PFSK-1 (cell line): ENCODE measurements around the gene BANP.

Experiments
- POLR2AphosphoS5 ChIP-seq: IDR thresholded peaks from 2 replicates; pipeline ENCODE4 v1.6.1; 2012; ENCODE audit warnings: low read depth, mild to moderate bottlenecking, control low read depth, low read length, moderate library complexity
- REST ChIP-seq, 2 experiments: IDR thresholded peaks; 2 replicates each; pipeline versions ENCODE4 v1.6.1 to v1.8.0; 2011 to 2012; ENCODE audit warnings: low read depth in 2 of 2, low read length in 2 of 2, control low read depth in 1 of 2, inconsistent platforms in 1 of 2, mild to moderate bottlenecking in 1 of 2, moderate library complexity in 1 of 2; ENCODE audit not compliant: insufficient read depth in 1 of 2
- SIN3A ChIP-seq: IDR thresholded peaks from 2 replicates; pipeline ENCODE4 v1.6.1; 2012; ENCODE audit warnings: mild to moderate bottlenecking, low read length, moderate library complexity, borderline replicate concordance; ENCODE audit not compliant: insufficient read depth
- TAF1 ChIP-seq: IDR thresholded peaks from 2 replicates; pipeline ENCODE4 v1.6.1; 2012; ENCODE audit warnings: low read length, control low read depth, borderline replicate concordance; ENCODE audit not compliant: insufficient read depth

DNA sequence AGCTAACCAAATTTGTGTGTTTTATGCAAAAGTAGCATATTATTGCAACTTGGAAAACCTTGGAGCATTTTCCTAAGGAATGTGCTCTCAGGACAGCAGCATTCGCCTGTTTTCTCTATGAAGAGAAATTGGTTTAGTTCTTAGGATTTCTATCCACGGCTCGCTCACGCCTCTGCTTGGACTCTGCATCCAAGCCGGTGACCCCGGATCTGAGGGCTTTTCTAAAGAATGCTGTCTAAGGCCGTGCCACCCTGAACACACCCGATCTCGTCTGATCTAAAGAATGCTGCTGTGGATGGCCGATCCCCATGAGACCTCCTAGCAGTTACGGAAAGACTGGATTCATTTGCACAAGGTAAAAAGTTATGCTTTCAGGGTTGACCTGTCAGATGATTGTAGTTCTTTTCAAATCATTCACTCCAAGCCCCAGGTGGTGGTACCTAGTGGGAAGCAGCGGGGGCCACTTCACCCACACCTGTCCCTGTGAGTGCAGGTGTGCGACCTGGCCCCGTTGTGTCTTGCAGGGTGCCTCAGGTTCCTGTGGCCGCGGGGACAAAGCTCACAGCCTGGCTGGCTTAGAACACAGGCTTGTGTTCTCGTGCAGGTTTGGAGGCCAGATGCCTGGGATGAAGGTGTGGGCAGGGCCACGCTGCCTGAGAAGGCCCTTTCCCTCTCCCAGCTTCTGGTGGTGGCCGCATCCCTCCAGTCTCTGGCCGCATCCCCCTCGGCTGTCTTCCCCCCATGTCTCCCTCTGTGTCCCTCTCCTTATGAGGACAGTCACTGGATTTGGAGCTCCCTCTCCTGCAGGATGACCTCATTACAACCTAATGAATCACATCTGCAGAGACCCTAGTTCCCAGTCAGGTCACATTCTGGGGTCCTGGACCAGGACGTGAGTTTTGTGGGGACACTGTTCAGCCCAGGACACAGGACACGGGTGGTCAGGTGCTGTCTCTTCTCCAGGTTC is 71.1 kb downstream of the BANP start:
- no peak for TF ChIP-seq REST (IDR thresholded peaks at IDR 0.05; ENCODE audit: insufficient read depth in 1 of 2, low read depth in 2 of 2, low read length in 2 of 2)
- TF ChIP-seq POLR2AphosphoS5: no peak
- no peak for TF ChIP-seq TAF1
- TF ChIP-seq SIN3A: no peak
